AG10803 (cell line): ENCODE measurements around the gene TPRG1.
A peak's percentile ranks its signal among the peaks of the same experiment; 100 is the strongest.

Experiments used
- DNase-seq: peaks from one replicate; pipeline ENCODE4 v3.0.0; 2010; ENCODE audit warnings: low read depth
- H3K4me3 ChIP-seq: 2 replicates; pipeline ENCODE4 v1.5.1; 2011; ENCODE audit warnings: mild to moderate bottlenecking, low read length, control low read depth
- CTCF ChIP-seq: conservative IDR thresholded peaks from 2 replicates; pipeline ENCODE4 v1.5.1; 2011; ENCODE audit warnings: mild to moderate bottlenecking, low read length, control low read depth, inconsistent platforms

TPRG1 gene

GRCh38 chr3:189298469-189299375 is 127.0 kb downstream of the TPRG1 start:
- no peak for TF ChIP-seq CTCF
- DNase-seq, result peak; percentile 12
- no peak overlapping the region for H3K4me3 ChIP-seq

GRCh38 chr3:189300345-189300744 is 128.6 kb downstream of the TPRG1 start:
- no peak for DNase-seq
- no peak overlapping the region for H3K4me3 ChIP-seq
- no peak for TF ChIP-seq CTCF

GRCh38 chr3:189301479-189301878 is 129.7 kb downstream of the TPRG1 start:
- no peak overlapping the region for H3K4me3 ChIP-seq
- DNase-seq, result no peak
- TF ChIP-seq CTCF, result no peak

- no peak overlapping the region for H3K4me3 ChIP-seq
- no peak for DNase-seq
- TF ChIP-seq CTCF, result no peak
These were observed 131.8 kb downstream of the TPRG1 start for GRCh38 chr3:189303584-189303983.

- TF ChIP-seq CTCF, result no peak
- H3K4me3 ChIP-seq, result no peak overlapping the region
- peak; percentile 62 for DNase-seq
These were observed 132.9 kb downstream of the TPRG1 start for GRCh38 chr3:189304465-189305351.

GRCh38 chr3:189305412-189305811 is 133.6 kb downstream of the TPRG1 start:
- no peak overlapping the region for H3K4me3 ChIP-seq
- no peak for TF ChIP-seq CTCF
- no peak for DNase-seq
